GM23248 (cell line): ENCODE results near the gene BPIFB6.

Experiments used
- EZH2 ChIP-seq: fragments of 200-600 bp; sonication (generic); IDR thresholded peaks from 2 replicates; pipeline ENCODE4 v1.6.1; 2018; ENCODE audit warnings: antibody characterized with exemption, mild to moderate bottlenecking; ENCODE audit not compliant: insufficient read depth, poor library complexity, severe bottlenecking
- EZH2phosphoT487 ChIP-seq: fragments of 200-600 bp; sonication (generic); IDR thresholded peaks from 2 replicates; pipeline ENCODE4 v1.6.1; 2018; ENCODE audit warnings: antibody characterized with exemption, moderate library complexity, mild to moderate bottlenecking, low read depth; ENCODE audit not compliant: insufficient read depth

DNA sequence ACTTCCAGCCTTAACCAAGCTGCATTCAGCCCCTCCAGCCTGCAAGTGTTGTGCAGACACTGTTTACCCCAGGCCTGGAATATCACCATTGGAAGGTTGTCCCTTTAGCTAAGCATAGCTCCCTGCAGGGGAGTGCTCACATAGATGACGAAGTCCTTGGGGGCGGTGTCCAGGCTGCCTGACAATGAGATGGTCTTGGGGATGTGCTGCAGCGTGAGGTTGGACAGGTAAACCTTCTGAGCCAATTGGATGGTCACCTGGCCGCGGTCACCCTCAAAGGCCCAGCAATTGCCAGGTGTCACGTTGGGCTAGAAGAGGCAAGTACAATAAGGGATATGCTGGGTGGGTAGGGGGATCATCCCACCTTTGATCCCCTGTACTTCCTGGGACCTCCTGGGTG is 45.9 kb upstream of the BPIFB6 start:
- TF ChIP-seq EZH2, result no peak
- TF ChIP-seq EZH2phosphoT487, result no peak
